Mucosa of gallbladder (tissue), 1 donor: ENCODE data around the gene TRPC5OS. TPM values are rescaled to one million over a fixed set of nuclear protein-coding genes. Genes with fewer than 3 reads are reported as not detected.

Experiments used
- DNase-seq: peaks from one replicate; pipeline ENCODE4 v3.0.0-alpha.2; 2020; ENCODE audit warnings: low spot score
- total RNA-seq: library from RNA; stranded (reverse); gene quantifications from one replicate; pipeline ENCODE4 v1.2.1, GENCODE V29; 2021
- donor health status: DM: no; HTN: no; CAD: no.

TRPC5OS gene
- total RNA-seq, result 0.20 TPM

DNA sequence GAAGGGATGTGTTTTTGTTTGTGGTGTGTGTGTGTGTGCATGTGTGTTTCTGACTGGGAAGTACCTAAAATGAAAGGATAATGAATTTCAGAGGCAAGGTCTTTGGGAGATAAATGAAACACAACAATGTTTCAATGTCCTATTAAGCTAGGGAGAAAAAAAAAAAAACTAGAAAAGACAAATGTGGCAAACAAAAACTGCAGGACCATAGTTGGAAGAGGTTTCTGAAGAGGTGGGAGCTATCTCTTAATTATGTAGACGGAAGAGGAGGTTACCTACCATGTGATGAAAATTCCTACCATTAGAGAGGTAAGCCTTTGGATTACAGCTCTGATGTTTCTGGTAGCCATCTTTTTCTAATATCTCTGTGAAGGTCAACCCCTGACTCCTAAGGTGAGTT, at the start of gene TRPC5OS:
Gene TRPC5OS, plus strand, starts transcription at position 301 of the 400 bp plus-strand sequence. CDS start 25,669 bp downstream, outside the sequence.
- no peak for DNase-seq

DNA sequence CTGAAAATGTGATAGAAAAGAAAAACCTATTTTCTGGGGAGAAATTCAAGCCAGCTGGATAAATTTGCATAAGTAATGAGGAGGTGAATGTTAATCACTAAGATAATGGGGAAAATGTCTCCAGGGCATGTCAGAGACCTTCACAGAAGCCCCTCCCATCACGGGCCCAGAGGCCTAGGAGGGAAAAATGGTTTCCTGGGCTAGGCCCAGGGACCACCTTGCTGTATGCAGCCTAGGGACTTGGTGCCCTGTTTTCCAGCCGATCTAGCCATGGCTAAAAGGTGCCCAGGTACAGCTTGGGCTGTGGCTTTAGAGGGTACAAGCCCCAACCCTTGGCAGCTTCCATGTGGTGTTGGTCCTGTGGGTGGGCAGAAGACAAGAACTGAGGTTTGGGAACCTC, 46.6 kb upstream of the TRPC5OS start:
- DNase-seq, result no peak

DNA sequence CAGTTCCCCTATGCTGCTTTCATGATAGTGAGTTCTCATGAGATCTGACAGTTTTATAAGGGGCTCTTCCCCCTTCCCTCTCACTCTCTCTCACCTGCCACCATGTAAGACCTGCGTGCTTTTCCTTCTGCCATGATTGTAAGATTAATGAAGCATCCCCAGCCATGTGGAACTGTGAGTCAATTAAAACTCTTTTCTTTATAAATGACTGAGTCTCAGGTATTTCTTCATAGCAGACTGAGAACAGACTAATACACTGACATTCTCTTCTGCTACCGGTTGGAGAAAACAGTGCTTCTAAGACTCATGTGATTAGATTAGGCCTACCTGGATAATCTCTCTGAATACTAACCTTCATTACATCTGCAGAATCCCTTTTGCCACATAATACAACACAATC, 45.4 kb upstream of the TRPC5OS start:
- no peak for DNase-seq

DNA sequence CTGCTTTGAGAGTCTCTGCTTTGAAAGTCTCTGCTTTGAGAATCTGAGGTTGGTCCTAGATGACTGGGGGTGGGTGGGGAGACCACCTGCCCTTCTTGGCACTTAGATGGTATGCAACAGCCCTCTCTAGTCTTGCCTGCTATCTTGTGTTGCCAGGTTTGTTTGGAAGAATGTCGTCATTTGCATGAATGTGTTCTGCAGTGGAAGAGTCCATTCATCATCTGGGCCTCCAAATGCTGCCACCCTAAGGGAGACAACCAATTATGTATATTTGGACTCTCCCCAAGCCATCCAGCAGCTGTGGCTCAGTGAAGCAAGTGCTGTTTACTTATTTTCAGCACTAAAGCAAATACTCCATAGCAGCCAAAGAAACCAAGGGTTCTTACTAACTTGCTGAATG, 44.6 kb upstream of the TRPC5OS start:
- no peak for DNase-seq

DNA sequence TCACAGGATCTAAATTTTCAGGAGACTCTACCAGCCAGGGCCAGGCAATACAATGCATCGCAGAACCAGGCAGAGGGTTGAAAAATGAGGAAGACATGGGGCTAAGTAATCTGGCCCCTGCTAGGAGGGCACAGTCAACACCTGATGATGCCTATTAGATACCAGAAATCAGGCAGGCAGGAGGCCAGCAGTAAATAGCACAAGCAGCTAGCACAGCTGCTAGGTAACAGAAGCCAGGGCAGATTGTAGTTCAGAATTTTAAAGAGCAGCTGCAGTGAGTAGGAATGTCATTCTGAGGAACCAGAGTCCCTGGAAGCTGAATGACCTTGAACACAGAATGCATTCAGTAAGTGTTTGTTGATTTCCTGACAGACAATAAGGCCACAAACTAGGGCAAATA, 38.8 kb upstream of the TRPC5OS start:
- no peak for DNase-seq

DNA sequence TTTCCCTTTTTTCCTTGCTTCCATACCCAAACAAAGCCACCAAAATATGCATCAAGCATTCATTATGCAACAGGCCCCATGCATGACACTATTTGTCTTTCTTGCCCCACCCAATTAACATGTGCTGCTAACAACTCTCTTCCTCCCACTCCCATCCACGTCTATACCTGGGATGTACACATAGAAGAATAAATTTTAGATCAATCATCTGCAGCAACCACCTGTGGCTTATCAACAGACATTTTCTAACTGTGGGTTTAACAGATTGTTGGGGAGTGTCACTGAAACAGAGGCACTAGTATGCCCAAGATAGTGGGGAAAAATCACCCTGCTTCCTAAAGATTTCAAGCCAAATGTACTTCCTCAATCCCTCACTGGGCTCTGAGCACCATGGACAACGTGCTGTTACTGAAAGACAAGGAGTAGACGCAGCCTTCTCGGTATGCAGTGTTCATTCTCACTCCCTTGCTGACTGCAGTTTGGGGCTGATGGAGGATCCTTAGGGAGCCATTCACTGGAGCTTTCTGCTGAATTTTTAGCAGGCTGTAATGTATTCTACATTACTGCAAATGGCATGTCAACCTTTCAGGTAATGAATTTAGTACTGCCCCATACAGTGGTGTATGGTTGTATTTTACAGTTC, 28.4 kb upstream of the TRPC5OS start:
- no peak for DNase-seq

DNA sequence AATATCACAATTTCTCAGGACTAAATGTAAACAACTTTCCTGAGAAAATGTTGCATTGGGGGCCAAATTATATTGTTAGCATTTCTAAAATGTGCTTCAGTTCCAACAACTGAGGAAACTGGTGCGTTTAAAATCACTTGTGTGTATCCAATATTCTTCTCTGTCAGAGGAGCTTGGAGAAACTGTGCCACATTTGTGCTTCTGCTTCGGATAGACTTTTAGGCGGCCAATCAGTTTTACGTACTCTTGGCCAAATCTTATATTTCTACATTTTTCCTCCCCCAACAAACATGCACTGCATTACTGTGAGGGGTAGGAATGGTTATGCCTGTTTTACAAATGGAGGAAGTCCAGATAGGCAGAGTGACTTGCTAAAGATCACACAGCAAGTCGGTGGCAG, 27.4 kb upstream of the TRPC5OS start:
- DNase-seq, result no peak

DNA sequence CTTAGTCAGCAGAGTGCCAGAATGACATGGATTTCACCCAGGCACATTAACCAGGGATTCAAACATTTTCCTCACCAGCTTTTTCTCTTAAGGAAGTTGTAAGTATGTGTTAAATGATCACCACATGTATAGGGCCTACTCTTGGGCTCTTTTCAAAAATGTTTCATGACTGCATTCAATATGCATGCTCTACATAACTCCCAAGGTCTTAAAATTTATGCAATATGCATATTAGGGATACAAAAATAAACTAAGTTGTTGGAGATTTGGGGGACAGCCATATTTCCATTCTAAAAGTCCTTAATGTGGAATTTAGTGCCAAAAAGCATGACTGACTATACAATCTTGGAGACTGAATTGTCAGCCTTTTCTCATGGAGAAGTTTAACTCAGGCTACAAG, 25.0 kb upstream of the TRPC5OS start:
- DNase-seq, result no peak

DNA sequence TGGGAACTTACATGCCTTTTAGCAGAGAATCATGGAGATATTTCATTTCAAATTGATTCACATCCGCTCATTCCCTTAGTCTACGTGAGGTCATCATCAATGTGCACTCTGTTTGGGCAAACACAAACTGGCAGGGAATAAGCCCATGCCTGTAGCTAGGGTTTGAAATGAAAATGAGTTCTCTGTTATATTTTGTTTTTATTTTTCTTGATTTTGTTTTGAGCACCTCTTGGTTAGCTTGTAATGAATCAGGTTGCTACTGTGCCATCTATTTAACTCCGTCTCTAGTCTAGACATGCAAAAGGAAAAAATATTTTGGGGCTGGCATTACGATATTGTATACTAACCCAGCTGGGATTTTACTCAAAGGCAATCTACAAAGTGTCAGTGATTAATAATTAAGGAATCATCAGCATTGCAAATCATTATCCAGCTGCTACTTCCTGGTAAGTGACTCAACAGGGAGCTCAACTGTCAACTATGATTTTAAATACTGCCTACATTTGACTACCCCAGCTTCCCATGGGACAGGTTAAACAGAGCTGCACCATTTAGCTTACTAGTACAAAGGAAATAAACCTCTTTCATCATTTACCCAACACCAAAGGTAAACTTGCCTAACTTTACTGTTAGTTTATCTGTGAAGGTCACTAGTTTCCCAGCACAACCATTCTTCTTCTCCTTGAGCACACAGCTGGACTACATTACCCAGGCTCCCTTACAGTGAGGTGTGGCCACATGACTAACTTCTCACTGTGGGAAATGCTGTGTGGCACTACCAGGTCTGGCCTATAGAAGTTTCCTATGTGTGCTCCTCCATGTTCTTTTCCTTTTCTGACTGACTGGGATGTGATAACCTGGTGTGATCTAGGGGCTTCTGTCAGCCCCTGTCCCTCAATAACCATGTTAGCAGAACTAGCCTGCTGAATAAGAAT, 21.2 kb upstream of the TRPC5OS start:
- peak; percentile 12 for DNase-seq

DNA sequence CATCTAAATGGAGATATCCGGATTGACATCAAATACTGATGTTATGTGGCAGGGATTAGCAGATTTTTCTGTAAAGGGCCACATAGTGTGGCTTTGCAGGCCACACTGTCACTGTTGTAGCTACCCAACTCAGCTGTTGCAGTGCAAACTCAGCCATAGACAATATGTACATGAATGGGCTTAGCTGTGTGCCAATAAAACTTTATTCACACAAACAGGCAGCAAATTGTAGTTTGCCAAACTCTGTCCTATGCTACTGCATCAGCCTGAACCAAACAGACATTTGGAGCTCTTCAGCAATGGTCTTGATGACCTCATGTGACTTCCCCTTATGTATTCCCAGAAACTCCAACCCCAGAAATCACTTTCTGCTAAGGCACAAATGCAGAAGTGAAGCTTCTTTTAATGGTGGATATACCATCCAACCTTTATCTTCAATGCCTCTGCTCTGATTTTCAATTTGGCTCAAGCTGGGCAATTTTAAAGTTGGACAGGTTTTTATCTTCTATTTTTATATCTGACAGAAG, 18.4 kb upstream of the TRPC5OS start:
- no peak for DNase-seq

DNA sequence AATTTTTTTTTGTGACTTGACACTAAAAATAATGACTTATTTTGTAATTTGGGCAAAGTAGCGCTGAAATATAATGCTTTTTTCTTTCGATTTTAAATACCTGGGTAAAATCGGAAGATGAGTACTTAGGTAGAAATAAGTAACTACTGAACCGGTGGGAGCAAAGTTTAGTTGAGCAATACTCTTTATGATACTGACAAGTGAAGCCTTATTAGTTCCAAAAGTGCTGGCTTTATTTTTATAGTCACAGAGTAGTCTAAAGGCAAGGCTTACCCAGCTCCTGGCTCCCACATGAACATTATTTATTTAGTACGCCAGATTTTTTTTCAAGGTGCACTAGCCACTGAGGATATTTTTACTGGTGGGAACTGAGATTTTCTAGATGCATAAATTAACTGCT, 14.4 kb upstream of the TRPC5OS start:
- DNase-seq, result no peak

DNA sequence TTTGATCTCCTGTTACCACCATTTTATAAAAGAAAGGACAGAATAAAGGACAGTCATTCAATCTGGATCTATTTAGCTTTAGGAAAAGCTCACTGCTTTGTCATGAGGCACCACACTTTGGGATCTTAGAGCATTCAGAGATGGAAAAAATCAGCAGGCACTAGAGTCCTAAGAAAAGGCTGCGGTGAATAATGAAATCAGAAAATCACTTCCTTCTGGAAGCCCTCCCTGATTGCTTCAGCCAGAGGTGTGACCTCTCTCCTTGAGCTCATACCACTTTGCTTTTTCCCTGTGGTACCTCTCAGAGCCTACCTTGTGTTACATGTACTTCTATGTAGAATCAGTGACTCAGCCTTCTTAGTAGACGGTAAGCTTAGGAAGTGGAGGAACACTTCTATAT, 8.7 kb upstream of the TRPC5OS start:
- no peak for DNase-seq

DNA sequence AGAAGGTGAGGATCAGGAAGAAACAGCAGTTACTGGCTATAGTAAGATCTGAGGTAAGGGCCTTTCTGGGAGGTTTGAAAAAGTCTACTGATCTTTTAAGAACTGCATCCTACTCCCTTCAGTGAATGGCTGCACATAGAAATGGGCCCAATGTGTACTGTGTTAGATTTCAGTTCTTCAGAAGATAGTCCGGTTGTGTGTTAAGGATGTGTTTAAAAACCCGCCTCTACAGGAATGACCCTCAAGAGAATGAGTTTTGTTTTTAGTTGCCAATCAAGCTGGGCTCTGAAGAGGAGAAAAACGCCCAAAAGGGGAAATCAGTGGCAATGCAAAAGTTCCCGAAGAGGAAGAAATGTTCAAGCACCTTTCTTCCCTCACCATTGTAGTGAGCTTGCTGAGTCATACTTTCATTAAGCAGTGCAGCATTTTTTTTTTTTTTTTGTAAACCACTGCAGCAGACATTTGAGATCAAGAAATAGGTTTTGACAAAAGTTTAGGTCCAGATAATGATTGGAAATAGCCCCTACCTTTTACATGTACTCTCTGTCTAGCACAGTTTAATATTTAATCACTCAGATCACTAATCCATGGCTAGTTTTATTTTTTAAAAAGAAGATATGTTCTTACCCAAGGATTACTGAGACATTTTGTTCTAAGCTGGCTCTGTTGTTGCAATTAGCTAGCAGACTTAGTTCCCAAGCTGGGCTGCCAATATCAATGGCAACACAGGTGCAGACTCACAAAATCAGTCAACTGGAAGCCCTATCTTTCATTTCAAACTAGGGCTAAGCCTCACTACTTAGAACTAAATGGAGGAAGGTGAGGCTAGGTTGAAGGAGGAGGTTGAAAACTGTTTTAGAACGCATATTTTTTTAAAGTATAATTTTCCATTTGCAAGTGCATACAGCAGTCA, 7.0 kb upstream of the TRPC5OS start:
- DNase-seq, result no peak

DNA sequence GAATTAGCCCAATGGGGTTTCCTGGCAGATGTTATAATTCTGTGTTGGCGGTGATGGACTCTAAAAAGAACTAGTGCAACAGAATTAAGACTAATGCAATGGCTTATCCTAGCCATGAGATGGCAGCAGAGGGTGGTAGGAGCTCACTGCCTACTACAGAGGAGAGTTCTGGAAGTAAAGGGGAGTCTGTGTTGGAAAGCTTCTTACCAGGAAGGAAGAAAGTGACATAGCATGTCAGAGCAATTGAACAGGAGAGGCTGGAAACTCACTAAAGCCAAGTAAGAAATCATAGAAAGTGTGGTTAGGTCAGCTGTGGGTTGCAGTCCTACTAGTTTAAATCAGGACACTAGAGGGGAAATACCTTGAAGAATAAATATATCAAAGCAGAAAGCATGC, 6.3 kb upstream of the TRPC5OS start:
- peak; percentile 40 for DNase-seq

DNA sequence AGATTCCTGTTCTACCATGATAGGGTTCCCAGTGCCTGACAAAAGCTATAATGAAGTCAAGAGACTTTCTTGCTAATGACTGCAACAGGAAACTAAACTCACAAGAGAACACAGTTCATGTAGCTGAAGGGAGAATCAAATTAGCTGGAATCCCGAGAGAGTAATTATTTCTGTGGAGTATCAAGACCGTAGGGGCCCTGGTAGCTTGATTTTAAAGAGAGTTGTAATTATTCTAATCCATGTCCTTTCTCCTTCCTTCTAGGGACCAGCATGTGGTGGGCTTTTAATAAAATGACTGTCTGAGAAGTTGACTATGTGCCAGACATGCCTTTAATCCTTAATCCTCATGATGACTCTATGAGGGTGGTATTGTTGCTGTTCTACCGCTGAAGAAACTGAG, 1.7 kb upstream of the TRPC5OS start:
- no peak for DNase-seq

DNA sequence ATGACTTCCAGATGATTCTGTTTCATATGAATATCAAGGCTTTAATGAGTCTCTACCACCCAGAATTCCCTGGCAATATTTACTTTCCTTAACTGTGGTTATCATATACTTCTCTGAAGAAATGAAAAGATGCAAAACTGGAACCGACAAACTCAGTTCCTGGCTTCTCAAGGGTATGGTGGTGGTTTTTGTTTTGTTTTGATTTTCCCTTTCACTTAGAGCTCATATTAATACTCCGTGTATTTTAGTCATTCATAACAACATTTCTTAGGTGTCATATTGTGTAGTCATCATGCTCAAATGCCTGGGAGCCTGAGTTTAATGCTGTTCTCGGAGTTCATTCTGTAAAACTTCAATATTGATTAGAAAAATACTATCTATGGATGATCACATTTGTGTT, 665 bp downstream of the TRPC5OS start:
- DNase-seq, result no peak

DNA sequence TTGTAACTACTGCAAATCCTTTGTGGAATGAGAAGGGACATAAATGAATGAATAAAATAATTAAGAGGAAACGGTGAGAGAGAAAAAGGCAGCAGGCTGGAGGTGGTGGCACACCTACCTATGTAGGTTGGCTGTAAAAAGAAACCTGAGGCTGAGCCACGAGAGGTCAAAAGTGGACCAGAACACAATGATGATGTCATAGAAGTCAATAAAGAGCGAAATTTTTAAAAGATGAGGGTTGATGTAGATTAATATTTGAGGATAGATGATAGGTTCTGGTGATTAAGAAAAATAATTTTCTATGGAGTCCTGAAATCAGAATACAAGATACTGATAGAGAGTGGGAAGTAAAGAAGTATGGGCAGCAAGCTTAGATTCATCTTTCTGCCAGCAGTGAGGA, 1.7 kb downstream of the TRPC5OS start:
- DNase-seq, result no peak

DNA sequence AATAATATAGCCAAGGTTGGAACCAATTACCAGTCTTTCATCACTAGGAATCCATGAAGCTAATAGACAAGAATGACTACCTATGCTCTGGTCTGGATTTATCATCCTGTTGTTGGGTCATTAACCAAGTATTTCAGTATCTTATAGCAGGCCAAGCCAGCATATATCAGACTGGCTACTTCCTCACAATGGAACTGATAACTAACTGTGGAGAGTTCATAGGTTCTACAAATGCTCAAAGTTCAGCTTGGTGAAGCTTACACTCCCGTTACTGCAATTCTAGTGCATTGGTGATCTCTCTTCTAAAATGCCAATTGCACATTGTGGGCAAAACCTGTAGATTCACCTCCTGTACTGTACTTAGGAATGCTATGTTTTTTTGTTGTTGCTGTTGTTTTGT, 4.8 kb downstream of the TRPC5OS start:
- no peak for DNase-seq

DNA sequence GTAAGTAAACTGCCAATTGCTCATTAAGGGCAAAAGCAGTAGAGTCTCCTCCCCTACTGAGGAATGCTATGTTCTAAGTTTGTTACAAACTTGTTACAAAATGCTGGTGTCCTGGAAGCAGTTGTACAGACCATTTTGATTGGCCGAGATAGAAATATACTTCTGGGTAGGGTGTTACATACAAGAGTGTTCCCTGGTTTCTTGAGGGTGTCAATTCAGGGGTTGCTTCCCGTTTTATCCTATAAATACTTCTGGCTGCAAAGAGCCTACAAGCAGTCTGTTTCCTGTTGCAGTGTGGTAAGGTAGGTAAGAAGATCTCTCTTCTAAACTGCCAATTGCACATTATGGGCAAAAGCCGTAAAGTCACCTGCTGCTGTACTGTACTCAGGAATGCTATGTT, 5.7 kb downstream of the TRPC5OS start:
- DNase-seq, result no peak

DNA sequence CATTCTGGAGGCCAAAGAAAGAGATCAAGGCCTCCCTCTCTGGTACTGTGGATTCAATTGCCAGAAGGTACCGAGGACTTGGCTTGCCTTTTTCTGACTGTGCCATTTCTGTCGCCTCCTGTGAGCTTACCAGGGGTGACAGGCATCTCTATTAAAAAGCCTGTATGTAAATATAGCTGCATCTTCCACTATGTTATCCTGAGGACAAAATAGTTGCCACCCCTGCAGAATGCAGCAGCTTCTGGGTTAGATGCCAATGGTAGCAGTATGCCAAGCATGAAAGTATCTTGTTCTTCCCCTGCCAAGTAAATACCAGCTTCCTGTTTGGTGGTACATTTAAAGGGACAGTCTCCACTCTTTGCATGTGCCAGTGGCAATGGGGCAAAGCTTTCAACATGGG, 10.7 kb downstream of the TRPC5OS start:
- no peak for DNase-seq

DNA sequence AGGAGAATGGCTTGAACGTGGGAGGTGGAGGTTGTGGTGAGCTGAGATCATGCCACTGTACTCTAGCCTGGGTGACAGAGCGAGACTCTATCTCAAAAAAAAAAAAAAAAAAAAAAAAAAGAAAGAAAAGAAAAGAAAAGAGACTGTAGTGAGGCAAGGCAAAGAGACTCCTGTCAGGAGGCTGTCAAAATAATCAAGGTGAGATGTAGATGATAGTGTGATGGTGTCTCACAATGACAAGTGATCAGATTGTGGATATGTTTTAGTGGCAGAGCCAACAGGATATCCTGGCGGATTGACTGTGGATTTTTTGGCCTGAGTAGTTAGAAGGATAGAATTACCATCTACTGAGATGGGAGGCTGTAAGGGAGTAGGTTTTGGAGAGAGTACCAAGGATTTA, 12.6 kb downstream of the TRPC5OS start:
- no peak for DNase-seq

DNA sequence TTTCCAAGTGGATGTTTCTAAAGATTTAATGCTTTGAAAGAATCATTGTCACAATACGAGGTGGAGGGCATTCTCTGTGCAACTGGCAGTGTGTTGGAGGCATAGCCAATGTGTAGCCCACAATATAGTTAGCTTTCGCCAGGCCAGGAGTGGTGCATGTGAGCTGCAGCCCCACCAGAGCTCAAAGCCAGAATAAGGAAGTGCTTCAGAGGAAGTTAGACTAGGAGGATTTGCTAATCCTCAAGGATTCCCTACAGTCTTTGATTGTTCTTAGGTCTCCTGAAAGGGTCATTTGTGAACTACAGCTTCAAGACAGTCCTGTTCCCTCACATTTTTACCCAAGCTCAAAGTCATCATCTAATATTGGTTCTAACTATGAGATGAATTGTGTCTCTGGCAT, 16.4 kb downstream of the TRPC5OS start:
- no peak for DNase-seq
